Activated T-cell treated with anti-CD3 and anti-CD28 coated beads, Interleukin-2, amount 50 U/mL, for 24 hours (primary cell): Measurements from ENCODE around the gene SSTR1.
A peak's percentile ranks its signal among the peaks of the same experiment; 100 is the strongest.

Experiments
- DNase-seq: peaks from one replicate; pipeline ENCODE4 v3.0.0-alpha.2; 2020
- H3K27ac Mint-ChIP-seq: 2 replicates; pipeline ENCODE4 v1.8.0; 2020; ENCODE audit warnings: mild to moderate bottlenecking, mixed read lengths
- H3K27me3 Mint-ChIP-seq: 2 replicates; pipeline ENCODE4 v1.8.0; 2020; ENCODE audit warnings: mixed read lengths
- H3K36me3 Mint-ChIP-seq: 2 replicates; pipeline ENCODE4 v1.8.0; 2020; ENCODE audit warnings: low read depth, mixed read lengths
- H3K4me1 Mint-ChIP-seq: 2 replicates; pipeline ENCODE4 v1.8.0; 2020; ENCODE audit warnings: low read depth, mixed read lengths
- H3K4me3 Mint-ChIP-seq: 2 replicates; pipeline ENCODE4 v1.8.0; 2020; ENCODE audit warnings: mild to moderate bottlenecking, moderate library complexity, mixed read lengths
- H3K9me3 Mint-ChIP-seq: 2 replicates; pipeline ENCODE4 v1.8.0; 2020; ENCODE audit warnings: mixed read lengths

SSTR1 gene

GRCh38 chr14:38243696-38244240 lies 36.1 kb downstream of the SSTR1 start:
- H3K27ac Mint-ChIP-seq, result no peak overlapping the region
- no peaks in the 10 kb centered on the region for H3K36me3 Mint-ChIP-seq
- no peaks in the 10 kb centered on the region for H3K4me1 Mint-ChIP-seq
- H3K9me3 Mint-ChIP-seq, result no peaks in the 10 kb centered on the region
- no peak overlapping the region for H3K4me3 Mint-ChIP-seq
- H3K27me3 Mint-ChIP-seq, result peaks cover 18% of the 10 kb centered on the region
- no peak for DNase-seq

DNA sequence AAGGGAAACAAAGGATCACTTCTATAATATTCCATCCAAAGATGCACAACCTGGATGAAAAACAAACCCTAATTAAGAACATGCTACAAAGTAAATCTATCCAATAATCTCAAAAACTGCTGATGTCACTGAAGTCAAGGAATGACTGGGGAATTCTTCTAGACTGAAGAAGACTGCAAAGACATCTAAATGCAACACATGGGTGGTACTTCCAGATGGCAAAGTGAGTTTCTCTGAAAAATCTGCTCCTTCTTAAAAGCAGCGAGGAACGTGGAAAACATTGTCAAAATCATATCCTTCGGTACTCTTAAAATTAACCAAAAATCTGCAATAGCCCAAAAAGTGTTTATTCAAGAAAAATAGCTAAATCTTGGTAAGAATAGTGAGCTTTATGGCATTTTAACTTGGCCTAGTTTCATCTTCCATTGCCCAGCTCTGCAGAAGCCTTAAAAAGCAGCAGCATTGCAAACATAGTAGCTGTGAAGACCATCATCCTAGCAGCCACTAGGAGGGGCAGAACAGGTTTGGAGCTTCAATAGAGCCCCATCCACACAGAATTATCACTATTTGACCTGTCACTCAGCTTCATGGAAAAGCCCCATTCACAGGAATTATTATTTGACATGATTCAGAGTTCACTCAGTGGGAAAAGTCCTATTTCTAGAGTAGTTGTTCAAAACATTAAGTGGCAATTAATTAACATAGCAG lies 40.8 kb downstream of the SSTR1 start:
- no peak overlapping the region for H3K27ac Mint-ChIP-seq
- no peaks in the 10 kb centered on the region for H3K36me3 Mint-ChIP-seq
- no peak for DNase-seq
- H3K4me1 Mint-ChIP-seq, result no peaks in the 10 kb centered on the region
- H3K27me3 Mint-ChIP-seq, result peaks cover 10% of the 10 kb centered on the region
- H3K9me3 Mint-ChIP-seq, result no peaks in the 10 kb centered on the region
- no peak overlapping the region for H3K4me3 Mint-ChIP-seq

DNA sequence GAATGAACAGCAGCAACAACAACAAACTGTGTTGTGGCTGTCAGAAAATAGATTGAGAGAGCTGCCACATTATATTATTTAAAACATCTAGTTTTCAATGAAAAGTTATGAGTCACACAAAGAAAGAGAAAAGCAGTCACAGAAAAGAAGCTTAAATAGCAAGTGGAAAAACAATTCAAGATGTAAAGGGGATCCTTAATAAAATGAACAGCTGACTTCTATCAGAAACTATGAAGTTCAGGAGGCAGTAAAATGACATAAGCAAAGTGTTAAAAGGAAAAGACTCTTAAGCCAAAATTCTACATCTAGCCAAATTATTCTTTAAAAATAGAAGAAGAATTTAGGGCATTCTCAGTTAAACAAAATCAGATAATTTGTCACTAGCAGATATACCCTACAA lies 42.6 kb downstream of the SSTR1 start:
- no peak for DNase-seq
- H3K36me3 Mint-ChIP-seq, result no peaks in the 10 kb centered on the region
- H3K27me3 Mint-ChIP-seq, result peaks cover 29% of the 10 kb centered on the region
- H3K9me3 Mint-ChIP-seq, result no peaks in the 10 kb centered on the region
- no peak overlapping the region for H3K27ac Mint-ChIP-seq
- H3K4me3 Mint-ChIP-seq, result no peak overlapping the region
- peaks cover 4% of the 10 kb centered on the region for H3K4me1 Mint-ChIP-seq

DNA sequence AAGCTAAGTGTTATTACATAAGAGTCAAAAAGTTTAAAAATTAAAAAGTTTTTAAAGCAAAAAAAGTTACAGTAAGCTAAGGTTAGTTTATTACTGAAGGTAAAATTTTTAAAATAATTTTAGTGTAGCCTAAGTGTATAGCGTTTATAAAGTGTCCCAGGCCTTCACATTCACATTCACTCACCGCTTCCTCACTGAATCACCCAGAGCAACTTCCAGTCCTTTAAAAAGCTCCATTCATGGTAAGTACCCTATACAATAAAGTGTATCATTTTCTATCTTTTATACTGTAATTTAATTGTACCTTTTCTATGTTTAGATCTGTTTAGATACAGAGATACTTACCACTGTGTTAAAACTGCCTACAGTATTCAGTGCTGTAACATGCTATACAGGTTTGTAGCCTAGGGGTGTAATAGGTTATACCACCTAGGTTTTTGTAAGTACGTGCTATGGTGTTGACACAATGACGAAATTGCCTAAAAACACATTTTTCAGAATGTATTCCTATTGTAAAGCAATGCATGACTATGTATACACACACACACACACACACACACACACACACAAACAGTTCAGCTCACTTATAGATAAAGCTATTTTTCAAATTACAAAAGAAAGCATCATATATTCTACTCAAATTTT lies 44.5 kb downstream of the SSTR1 start:
- no peaks in the 10 kb centered on the region for H3K36me3 Mint-ChIP-seq
- peaks cover 41% of the 10 kb centered on the region for H3K27me3 Mint-ChIP-seq
- H3K27ac Mint-ChIP-seq, result no peak overlapping the region
- H3K4me3 Mint-ChIP-seq, result no peak overlapping the region
- DNase-seq, result no peak
- peaks cover 10% of the 10 kb centered on the region for H3K4me1 Mint-ChIP-seq
- H3K9me3 Mint-ChIP-seq, result no peaks in the 10 kb centered on the region

DNA sequence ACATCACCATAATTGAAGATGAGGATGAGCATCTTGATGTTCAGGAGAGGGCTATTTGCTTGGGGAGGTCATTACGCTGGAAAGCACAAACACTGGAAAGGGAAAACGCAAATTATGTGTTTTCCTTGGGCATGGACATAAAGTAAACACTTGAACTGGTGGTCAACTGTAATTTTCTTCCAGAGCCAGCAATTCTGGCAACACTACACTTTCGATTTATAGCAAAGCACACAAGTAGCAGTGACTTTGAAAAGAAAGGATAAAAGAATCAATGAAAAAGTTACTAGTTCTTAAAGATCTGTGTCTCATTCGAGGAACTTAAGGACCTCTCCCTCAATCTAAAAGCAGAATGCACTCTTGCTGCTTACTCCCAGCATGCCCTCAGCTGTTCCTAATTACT lies 46.0 kb downstream of the SSTR1 start:
- Mint-ChIP-seq H3K4me3 (no peak overlapping the region), H3K27me3 (peaks cover 50% of the 10 kb centered on the region), H3K9me3 (no peaks in the 10 kb centered on the region), H3K27ac (no peak overlapping the region), H3K4me1 (peaks cover 10% of the 10 kb centered on the region), H3K36me3 (no peaks in the 10 kb centered on the region)
- DNase-seq, result no peak

DNA sequence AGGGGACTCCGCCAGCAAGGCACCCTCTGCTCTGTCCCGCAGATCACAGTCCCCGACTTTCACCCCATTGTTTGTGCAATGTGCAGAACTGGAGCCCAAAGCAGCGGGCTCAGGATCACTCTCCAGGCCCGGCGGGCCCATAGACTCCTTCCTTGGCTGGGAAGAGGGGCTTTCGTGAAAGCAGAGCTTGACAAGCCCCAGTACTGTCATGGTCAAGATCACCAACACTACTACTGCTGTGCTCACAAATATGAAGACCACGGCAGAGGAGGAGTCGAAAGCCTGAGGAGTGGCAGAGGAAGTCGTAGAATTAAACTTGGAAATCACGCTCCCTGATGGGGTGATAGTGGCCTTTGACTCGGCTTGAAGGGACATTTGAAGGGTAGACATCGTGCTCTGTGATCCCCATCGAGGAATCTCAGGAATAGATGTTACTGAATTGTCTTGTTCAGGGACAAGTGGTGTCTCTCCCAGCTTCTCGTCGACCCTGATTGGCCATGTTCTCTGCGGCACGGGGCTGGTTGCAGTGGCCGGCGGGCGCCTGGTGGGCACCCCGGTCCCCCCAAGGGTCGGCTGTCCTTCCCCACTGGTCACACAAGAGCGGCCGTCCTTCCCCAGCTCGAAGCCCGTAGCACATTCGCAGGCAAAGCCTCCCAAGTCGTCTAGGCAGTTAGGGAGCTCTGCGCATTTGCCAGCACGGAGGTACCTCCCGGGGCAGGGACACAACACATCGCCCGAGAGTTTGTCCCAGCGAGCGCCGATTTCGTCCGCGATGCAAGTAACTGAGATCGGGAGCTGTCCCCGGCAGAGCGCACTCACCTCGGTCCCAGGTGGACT lies 47.1 kb downstream of the SSTR1 start:
- peak; percentile 32 for DNase-seq
- Mint-ChIP-seq H3K27ac (no peak overlapping the region), H3K4me1 (peaks cover 10% of the 10 kb centered on the region), H3K27me3 (peaks cover 55% of the 10 kb centered on the region), H3K36me3 (no peaks in the 10 kb centered on the region), H3K9me3 (no peaks in the 10 kb centered on the region), H3K4me3 (peak overlapping the region; percentile 38)

- peaks cover 10% of the 10 kb centered on the region for H3K4me1 Mint-ChIP-seq
- peak overlapping the region; percentile 38 for H3K4me3 Mint-ChIP-seq
- no peaks in the 10 kb centered on the region for H3K36me3 Mint-ChIP-seq
- H3K9me3 Mint-ChIP-seq, result no peaks in the 10 kb centered on the region
- no peak overlapping the region for H3K27ac Mint-ChIP-seq
- peaks cover 60% of the 10 kb centered on the region for H3K27me3 Mint-ChIP-seq
- DNase-seq, result no peak
Observed at GRCh38 chr14:38255408-38255672, 47.6 kb downstream of the SSTR1 start.

GRCh38 chr14:38255673-38256532 lies 48.2 kb downstream of the SSTR1 start, which contains the start of gene CLEC14A:
Gene CLEC14A, minus strand, starts transcription at chr14:38256093. Its CDS starts 71 bp downstream, at chr14:38256022.
- Mint-ChIP-seq H3K4me3 (peak within 1 kb of the TSS; percentile 50), H3K4me1 (peaks cover 10% of the 10 kb centered on the region), H3K9me3 (no peaks in the 10 kb centered on the region), H3K27ac (no peak within 1 kb of the TSS), H3K36me3 (no peaks in the 10 kb centered on the region), H3K27me3 (peaks cover 60% of the 10 kb centered on the region)
- DNase-seq, result peak; percentile 41

DNA sequence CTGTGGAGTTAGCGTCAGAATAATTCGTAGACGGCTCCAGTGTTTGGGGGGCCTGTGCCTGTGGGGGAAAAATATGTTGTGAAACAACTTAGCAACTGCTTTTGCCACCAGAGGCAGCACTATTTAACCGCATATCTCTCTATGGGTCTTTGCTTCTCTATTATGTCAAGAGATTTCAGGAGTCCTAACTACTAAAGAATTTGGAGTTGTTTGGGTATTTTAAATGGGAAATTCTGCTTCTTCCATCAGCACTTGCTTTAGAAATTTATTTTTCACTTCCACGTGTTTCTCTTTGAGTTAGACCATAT lies 48.8 kb downstream of the SSTR1 start:
- H3K27me3 Mint-ChIP-seq, result peaks cover 61% of the 10 kb centered on the region
- H3K4me3 Mint-ChIP-seq, result peak overlapping the region; percentile 50
- no peak for DNase-seq
- peaks cover 4% of the 10 kb centered on the region for H3K9me3 Mint-ChIP-seq
- peaks cover 10% of the 10 kb centered on the region for H3K4me1 Mint-ChIP-seq
- H3K36me3 Mint-ChIP-seq, result no peaks in the 10 kb centered on the region
- H3K27ac Mint-ChIP-seq, result no peak overlapping the region

DNA sequence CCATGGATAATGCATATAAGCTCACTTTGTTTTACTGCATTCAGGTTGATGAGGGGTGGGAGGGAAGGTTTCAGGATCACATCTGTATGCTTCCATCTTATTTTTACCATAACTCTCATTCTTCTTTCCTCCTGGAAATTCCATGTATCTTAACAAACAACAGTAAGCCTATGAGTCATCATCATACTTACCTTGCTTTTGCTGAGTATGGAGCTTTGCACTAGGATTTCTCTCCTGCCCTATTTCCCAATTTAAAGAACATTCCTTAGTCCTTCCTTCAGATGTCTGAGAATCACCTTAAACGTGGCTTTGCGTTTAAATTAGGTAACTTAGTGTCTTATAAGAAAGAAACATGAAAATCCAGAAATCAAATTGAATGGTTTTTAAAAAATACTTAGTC lies 49.8 kb downstream of the SSTR1 start:
- no peaks in the 10 kb centered on the region for H3K36me3 Mint-ChIP-seq
- peaks cover 10% of the 10 kb centered on the region for H3K9me3 Mint-ChIP-seq
- H3K4me3 Mint-ChIP-seq, result no peak overlapping the region
- H3K4me1 Mint-ChIP-seq, result peaks cover 10% of the 10 kb centered on the region
- no peak for DNase-seq
- no peak overlapping the region for H3K27ac Mint-ChIP-seq
- H3K27me3 Mint-ChIP-seq, result peaks cover 58% of the 10 kb centered on the region

- H3K4me1 Mint-ChIP-seq, result no peaks in the 10 kb centered on the region
- H3K27ac Mint-ChIP-seq, result no peak overlapping the region
- no peak overlapping the region for H3K4me3 Mint-ChIP-seq
- H3K27me3 Mint-ChIP-seq, result peaks cover 31% of the 10 kb centered on the region
- peaks cover 16% of the 10 kb centered on the region for H3K9me3 Mint-ChIP-seq
- no peak for DNase-seq
- no peaks in the 10 kb centered on the region for H3K36me3 Mint-ChIP-seq
Observed at GRCh38 chr14:38261620-38262019, 53.9 kb downstream of the SSTR1 start.
